SU-DHL-6 (cell line): ENCODE measurements around the gene SYT7.

ENCODE experiments used
- H2AFZ ChIP-seq: fragments of 200-600 bp; sonication (generic); 2 replicates; pipeline ENCODE4 v1.6.1; 2014; ENCODE audit warnings: low read depth, mild to moderate bottlenecking, moderate library complexity, mixed read lengths, antibody characterized with exemption, low read length; ENCODE audit not compliant: severe bottlenecking
- H3F3A ChIP-seq: fragments of 200-600 bp; shearing (Covaris generic); 2 replicates; pipeline ENCODE4 v1.6.0; 2016; ENCODE audit warnings: antibody characterized with exemption, mild to moderate bottlenecking; ENCODE audit not compliant: insufficient read depth
- H3K27ac ChIP-seq: fragments of 200-600 bp; sonication (generic); 2 replicates; pipeline ENCODE4 v1.5.1; 2016; ENCODE audit warnings: low read depth, mild to moderate bottlenecking, low read length, moderate library complexity, mixed read lengths
- H3K27me3 ChIP-seq: fragments of 200-600 bp; sonication (generic), shearing (Covaris generic); 2 replicates; pipeline ENCODE4 v1.6.0; 2014; ENCODE audit warnings: mild to moderate bottlenecking, low read length
- H3K36me3 ChIP-seq: fragments of 200-600 bp; sonication (generic); 2 replicates; pipeline ENCODE4 v1.6.1; 2014; ENCODE audit warnings: mild to moderate bottlenecking, low read length, mixed read lengths
- H3K4me2 ChIP-seq: fragments of 300-600, 200-600 bp; shearing (Covaris generic), sonication (generic); 2 replicates; pipeline ENCODE4 v1.6.0; 2014; ENCODE audit warnings: low read length, low read depth, mild to moderate bottlenecking; ENCODE audit not compliant: poor library complexity, severe bottlenecking
- H3K4me3 ChIP-seq: fragments of 200-600 bp; sonication (generic); 2 replicates; pipeline ENCODE4 v1.5.1; 2014; ENCODE audit warnings: antibody characterized with exemption, low read length, mild to moderate bottlenecking, mixed read lengths; ENCODE audit not compliant: insufficient read depth, poor library complexity, severe bottlenecking
- H3K79me2 ChIP-seq: fragments of 200-600 bp; sonication (generic); 2 replicates; pipeline ENCODE4 v1.6.1; 2014; ENCODE audit warnings: mild to moderate bottlenecking, low read length, moderate library complexity; ENCODE audit not compliant: insufficient read depth
- H3K9ac ChIP-seq: fragments of 200-600 bp; sonication (generic); 2 replicates; pipeline ENCODE4 v1.7.0; 2014; ENCODE audit warnings: mild to moderate bottlenecking, low read length
- H3K9me2 ChIP-seq: fragments of 200-600 bp; sonication (generic); replicated peaks from 2 replicates; pipeline ENCODE4 v1.6.1; 2014; ENCODE audit warnings: low read length; ENCODE audit not compliant: insufficient read depth
- H3K9me3 ChIP-seq: fragments of 200-600 bp; sonication (generic); 2 replicates; pipeline ENCODE4 v1.6.1; 2014; ENCODE audit warnings: low read length, mixed read lengths; ENCODE audit not compliant: insufficient read depth
- H4K20me1 ChIP-seq: fragments of 200-600 bp; sonication (generic); 2 replicates; pipeline ENCODE4 v1.6.1; 2014; ENCODE audit warnings: low read depth, mild to moderate bottlenecking, antibody characterized with exemption, low read length, moderate library complexity, mixed read lengths
- CTCF ChIP-seq: fragments of 200-600 bp; sonication (generic); IDR thresholded peaks from one replicate; pipeline ENCODE4 v1.5.1; 2017; ENCODE audit warnings: antibody characterized with exemption, mild to moderate bottlenecking, low read length, moderate library complexity; ENCODE audit not compliant: insufficient read depth, poor library complexity, severe bottlenecking
- EZH2phosphoT487 ChIP-seq: fragments of 200-600 bp; sonication (generic), shearing (Covaris generic); conservative IDR thresholded peaks from 2 replicates; pipeline ENCODE4 v1.6.1; 2018; ENCODE audit warnings: mild to moderate bottlenecking, antibody characterized with exemption, low read length, moderate library complexity, mixed read lengths

The SYT7 gene

GRCh38 chr11:61588728-61589191 is 7.9 kb upstream of the SYT7 start:
- Histone ChIP-seq H3K9me3 (no peaks in the 10 kb centered on the region), H3K4me2 (no peak overlapping the region), H3K79me2 (no peaks in the 10 kb centered on the region), H3K27me3 (no peaks in the 10 kb centered on the region), H3K27ac (no peak overlapping the region), H3K36me3 (no peaks in the 10 kb centered on the region), H4K20me1 (no peaks in the 10 kb centered on the region), H3K9me2 (no peaks in the 10 kb centered on the region), H3F3A (no peaks in the 10 kb centered on the region), H2AFZ (no peak overlapping the region), H3K4me3 (no peak overlapping the region), H3K9ac (no peak overlapping the region)
- TF ChIP-seq EZH2phosphoT487 (no peak), CTCF (no peak)

- no peak overlapping the region for H3K4me2 ChIP-seq
- no peak overlapping the region for H2AFZ ChIP-seq
These were observed 7.3 kb upstream of the SYT7 start for GRCh38 chr11:61587951-61588727.

GRCh38 chr11:61587541-61587941 is 6.7 kb upstream of the SYT7 start:
- Histone ChIP-seq H3K4me2 (no peak overlapping the region), H3K4me3 (no peak overlapping the region), H3K27me3 (no peaks in the 10 kb centered on the region), H3K9me3 (no peaks in the 10 kb centered on the region), H3F3A (no peaks in the 10 kb centered on the region), H3K9me2 (no peaks in the 10 kb centered on the region), H3K79me2 (no peaks in the 10 kb centered on the region), H3K36me3 (no peaks in the 10 kb centered on the region), H3K27ac (no peak overlapping the region), H4K20me1 (no peaks in the 10 kb centered on the region), H2AFZ (no peak overlapping the region), H3K9ac (no peak overlapping the region)
- TF ChIP-seq CTCF (no peak), EZH2phosphoT487 (no peak)

More at GRCh38 chr11:61587951-61588727, 7.3 kb upstream of the SYT7 start:
- Histone ChIP-seq H3K79me2 (no peaks in the 10 kb centered on the region), H3K36me3 (no peaks in the 10 kb centered on the region), H3K9me3 (no peaks in the 10 kb centered on the region), H3K27ac (no peak overlapping the region), H3K4me3 (no peak overlapping the region), H3F3A (no peaks in the 10 kb centered on the region), H3K27me3 (no peaks in the 10 kb centered on the region), H4K20me1 (no peaks in the 10 kb centered on the region), H3K9me2 (no peaks in the 10 kb centered on the region), H3K9ac (no peak overlapping the region)
- TF ChIP-seq CTCF = no peak
- TF ChIP-seq EZH2phosphoT487 = no peak
